Endothelial cell of umbilical vein (primary cell): ENCODE data around the gene ANGPTL4.

Source experiments
- CTCF ChIP-seq, 2 donors: IDR thresholded peaks; 1 replicate in 1 of 2; 2 replicates in 1 of 2; pipeline ENCODE4 v1.5.1; 2011; ENCODE audit warnings: low read length in 2 of 2, mild to moderate bottlenecking in 2 of 2, moderate library complexity in 2 of 2, control low read depth in 1 of 2, inconsistent platforms in 1 of 2, low read depth in 1 of 2; ENCODE audit not compliant: insufficient read depth in 1 of 2; ENCODE audit errors: extremely low read depth in 1 of 2
- EZH2 ChIP-seq: IDR thresholded peaks from 2 replicates; pipeline ENCODE4 v1.6.1; 2012; ENCODE audit warnings: borderline replicate concordance, low read depth, mild to moderate bottlenecking, moderate library complexity, low read length, inconsistent platforms; ENCODE audit not compliant: severe bottlenecking
- GATA2 ChIP-seq: IDR thresholded peaks from 2 replicates; pipeline ENCODE4 v1.7.0; 2011; ENCODE audit warnings: low read depth, mild to moderate bottlenecking, moderate library complexity, mixed read lengths, low read length; ENCODE audit not compliant: insufficient read length, insufficient read depth
- JUN ChIP-seq: IDR thresholded peaks from 2 replicates; pipeline ENCODE4 v1.6.1; 2011; ENCODE audit warnings: borderline replicate concordance, low read depth; ENCODE audit not compliant: insufficient read length, insufficient read depth
- MAX ChIP-seq: IDR thresholded peaks from 2 replicates; pipeline ENCODE4 v1.6.1; 2011; ENCODE audit not compliant: insufficient read depth, insufficient read length
- POLR2A ChIP-seq: IDR thresholded peaks from 2 replicates; pipeline ENCODE4 v1.6.1; 2012; ENCODE audit warnings: low read depth, mild to moderate bottlenecking, control low read depth, low read length
- POLR2AphosphoS5 ChIP-seq: IDR thresholded peaks from 2 replicates; pipeline ENCODE4 v1.6.1; 2012; ENCODE audit warnings: low read depth, mild to moderate bottlenecking, control low read depth, low read length, moderate library complexity; ENCODE audit not compliant: insufficient read depth

- no peak for TF ChIP-seq JUN
- TF ChIP-seq POLR2A, result no peak
- no peak for TF ChIP-seq CTCF (IDR thresholded peaks at IDR 0.05; ENCODE audit: extremely low read depth in 1 of 2, insufficient read depth in 1 of 2, low read depth in 1 of 2, low read length in 2 of 2)
- no peak for TF ChIP-seq MAX
- TF ChIP-seq EZH2, result no peak
- no peak for TF ChIP-seq POLR2AphosphoS5
- no peak for TF ChIP-seq GATA2
These were observed 21.7 kb upstream of the ANGPTL4 start for GRCh38 chr19:8342316-8342683.
